Esophagus squamous epithelium (tissue), 4 donors: ENCODE measurements around the gene RNF217.

Experiments used
- CTCF ChIP-seq, 6 experiments: fragments of 450-650 bp in 4 of 6; fragments of 200-600 bp in 2 of 6; sonication (generic) in 2 of 6; IDR thresholded peaks; one replicate each; pipeline ENCODE4 v1.5.1; 2016 to 2019; ENCODE audit warnings: antibody characterized with exemption in 6 of 6, mild to moderate bottlenecking in 4 of 6, moderate library complexity in 4 of 6
- POLR2A ChIP-seq, 4 donors: fragments of 450-650 bp; IDR thresholded peaks; one replicate each; pipeline ENCODE4 v1.6.1; 2017; ENCODE audit warnings: antibody characterized with exemption in 4 of 4, mild to moderate bottlenecking in 4 of 4, moderate library complexity in 3 of 4

- no peak for TF ChIP-seq CTCF (IDR thresholded peaks at IDR 0.05)
- TF ChIP-seq POLR2A (IDR thresholded peaks at IDR 0.05) = no peak
Observed at GRCh38 chr6:125120054-125120590, 157.9 kb downstream of the RNF217 start.
